Transverse colon (tissue), 4 donors: ENCODE results near the gene CPNE4.

Experiments
- EP300 ChIP-seq: sonication (generic); formaldehyde crosslinking; IDR thresholded peaks from one replicate; pipeline ENCODE4 v1.6.1; 2017; ENCODE audit warnings: antibody characterized with exemption, low read depth
- POLR2A ChIP-seq: fragments of 450-650 bp; IDR thresholded peaks from one replicate; pipeline ENCODE4 v1.6.1; 2016; ENCODE audit warnings: antibody characterized with exemption, mild to moderate bottlenecking, moderate library complexity
- POLR2AphosphoS5 ChIP-seq, 3 donors: sonication (generic); formaldehyde crosslinking; IDR thresholded peaks; one replicate each; pipeline ENCODE4 v1.6.1; 2016; ENCODE audit warnings: antibody characterized with exemption in 3 of 3
- TF ChIP-seq, protein P1 (sequence below), 5 experiments: fragments of 200-600 bp in 3 of 5; fragments of 450-650 bp in 2 of 5; sonication (generic) in 3 of 5; IDR thresholded peaks; 1 replicate in 2 of 5; 2 replicates in 3 of 5; pipeline ENCODE4 v1.5.1; 2016 to 2017; ENCODE audit warnings: antibody characterized with exemption in 5 of 5, inconsistent platforms in 3 of 5, mild to moderate bottlenecking in 2 of 5, moderate library complexity in 1 of 5

DNA sequence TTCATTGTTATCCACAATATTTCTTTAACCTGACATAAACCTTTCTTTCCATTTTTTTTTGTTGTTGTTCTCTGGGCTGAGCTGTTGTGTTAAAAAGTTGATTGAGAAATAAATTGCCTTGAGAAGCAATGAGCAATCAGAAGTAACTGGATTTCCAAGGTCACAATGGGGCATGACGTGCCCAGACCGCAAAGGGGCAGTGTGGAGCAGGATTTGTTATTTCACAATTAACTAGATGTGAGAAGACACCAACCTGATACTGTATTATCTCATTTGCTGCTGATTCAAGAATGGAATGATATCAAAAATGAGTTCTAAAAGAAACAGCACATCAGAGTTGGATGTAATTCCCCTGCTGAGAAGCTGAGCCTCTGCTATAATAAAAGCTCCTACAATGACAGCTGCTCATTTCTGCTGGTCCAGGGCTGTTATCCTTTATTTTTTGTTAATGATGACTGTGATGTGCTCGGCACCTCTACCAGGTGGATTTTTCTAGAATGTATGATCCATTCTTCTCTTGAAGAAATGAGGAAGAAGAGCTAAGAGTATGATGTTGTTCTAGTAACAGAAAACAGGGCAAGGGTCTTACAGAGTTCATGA lies 28.1 kb downstream of the CPNE4 start:
- TF ChIP-seq, protein P1, sequence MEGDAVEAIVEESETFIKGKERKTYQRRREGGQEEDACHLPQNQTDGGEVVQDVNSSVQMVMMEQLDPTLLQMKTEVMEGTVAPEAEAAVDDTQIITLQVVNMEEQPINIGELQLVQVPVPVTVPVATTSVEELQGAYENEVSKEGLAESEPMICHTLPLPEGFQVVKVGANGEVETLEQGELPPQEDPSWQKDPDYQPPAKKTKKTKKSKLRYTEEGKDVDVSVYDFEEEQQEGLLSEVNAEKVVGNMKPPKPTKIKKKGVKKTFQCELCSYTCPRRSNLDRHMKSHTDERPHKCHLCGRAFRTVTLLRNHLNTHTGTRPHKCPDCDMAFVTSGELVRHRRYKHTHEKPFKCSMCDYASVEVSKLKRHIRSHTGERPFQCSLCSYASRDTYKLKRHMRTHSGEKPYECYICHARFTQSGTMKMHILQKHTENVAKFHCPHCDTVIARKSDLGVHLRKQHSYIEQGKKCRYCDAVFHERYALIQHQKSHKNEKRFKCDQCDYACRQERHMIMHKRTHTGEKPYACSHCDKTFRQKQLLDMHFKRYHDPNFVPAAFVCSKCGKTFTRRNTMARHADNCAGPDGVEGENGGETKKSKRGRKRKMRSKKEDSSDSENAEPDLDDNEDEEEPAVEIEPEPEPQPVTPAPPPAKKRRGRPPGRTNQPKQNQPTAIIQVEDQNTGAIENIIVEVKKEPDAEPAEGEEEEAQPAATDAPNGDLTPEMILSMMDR (IDR thresholded peaks at IDR 0.05), result peak in 3 of 5 experiments; percentile 24 to 44 (median 35)
- TF ChIP-seq POLR2AphosphoS5 (IDR thresholded peaks at IDR 0.05) (no peak), POLR2A (no peak), EP300 (no peak)
